CD14-positive monocyte (primary cell): ENCODE results near the gene CCDC197. TPM values are rescaled to one million over a fixed set of nuclear protein-coding genes. Genes with fewer than 3 reads are reported as not detected.

ENCODE experiments used
- DNase-seq, 3 donors: peaks; one replicate each; pipeline ENCODE4 v3.0.0-alpha.2; 2011 to 2022
- H2AFZ ChIP-seq: 2 replicates; pipeline ENCODE4 v1.6.0; 2012; ENCODE audit warnings: mild to moderate bottlenecking, low read depth, low read length, inconsistent platforms; ENCODE audit not compliant: insufficient read depth, poor library complexity, severe bottlenecking
- H3K27ac ChIP-seq, 2 donors: 1 replicate in 1 of 2; 2 replicates in 1 of 2; pipeline ENCODE4 v1.5.1; 2012 to 2013; ENCODE audit warnings: low read length in 2 of 2, control low read depth in 1 of 2, inconsistent platforms in 1 of 2, low read depth in 1 of 2, mild to moderate bottlenecking in 1 of 2
- H3K27me3 ChIP-seq, 2 donors: one replicate each; pipeline versions ENCODE4 v1.6.0 to v1.6.1; 2011 to 2013; ENCODE audit warnings: low read length in 2 of 2; ENCODE audit not compliant: control insufficient read depth in 2 of 2, insufficient read depth in 2 of 2
- H3K36me3 ChIP-seq, 2 donors: replicated peaks in 1 of 2; 1 replicate in 1 of 2; 2 replicates in 1 of 2; pipeline versions ENCODE4 v1.5.1 to v1.6.1; 2012 to 2013; ENCODE audit warnings: low read length in 2 of 2, control low read depth in 1 of 2, inconsistent platforms in 1 of 2, mild to moderate bottlenecking in 1 of 2; ENCODE audit not compliant: insufficient read depth in 2 of 2, control insufficient read depth in 1 of 2
- H3K4me1 ChIP-seq, 2 donors: 1 replicate in 1 of 2; 2 replicates in 1 of 2; pipeline versions ENCODE4 v1.5.1 to v1.6.1; 2012 to 2013; ENCODE audit warnings: low read length in 2 of 2, control low read depth in 1 of 2, inconsistent platforms in 1 of 2, mild to moderate bottlenecking in 1 of 2, moderate library complexity in 1 of 2; ENCODE audit not compliant: insufficient read depth in 2 of 2, control insufficient read depth in 1 of 2
- H3K4me2 ChIP-seq: replicated peaks from 2 replicates; pipeline ENCODE3; 2012; ENCODE audit warnings: low read length, moderate library complexity, mild to moderate bottlenecking; ENCODE audit not compliant: poor library complexity, severe bottlenecking; ENCODE audit errors: extremely low read depth
- H3K4me3 ChIP-seq, 3 experiments: fragments of 200-600 bp in 1 of 3; sonication (generic) in 1 of 3; replicated peaks in 1 of 3; 1 replicate in 2 of 3; 2 replicates in 1 of 3; pipeline ENCODE4 v1.5.1; 2011 to 2013; ENCODE audit warnings: low read length in 3 of 3, mild to moderate bottlenecking in 3 of 3, control low read depth in 2 of 3, low read depth in 2 of 3, inconsistent platforms in 1 of 3, moderate library complexity in 1 of 3
- H3K79me2 ChIP-seq: 2 replicates; pipeline ENCODE4 v1.6.0; 2012; ENCODE audit warnings: mild to moderate bottlenecking, control low read depth, inconsistent platforms, low read length, moderate library complexity; ENCODE audit not compliant: insufficient read depth
- H3K9ac ChIP-seq: 2 replicates; pipeline ENCODE4 v1.6.0; 2017; ENCODE audit warnings: low read length, mild to moderate bottlenecking; ENCODE audit not compliant: insufficient read depth, poor library complexity, severe bottlenecking
- H3K9me3 ChIP-seq, 2 donors: replicated peaks in 1 of 2; 1 replicate in 1 of 2; 2 replicates in 1 of 2; pipeline versions ENCODE4 v1.5.1 to v1.6.1; 2012 to 2013; ENCODE audit warnings: low read length in 2 of 2, control low read depth in 1 of 2; ENCODE audit not compliant: control insufficient read depth in 1 of 2, insufficient read depth in 1 of 2
- H4K20me1 ChIP-seq: 2 replicates; pipeline ENCODE4 v1.6.0; 2012; ENCODE audit warnings: mild to moderate bottlenecking, low read length, control low read depth, moderate library complexity; ENCODE audit not compliant: insufficient read depth
- H3K27ac Mint-ChIP-seq, 7 donors: one replicate each; pipeline ENCODE4 v1.8.0; 2020; ENCODE audit warnings: mild to moderate bottlenecking in 7 of 7, mixed read lengths in 7 of 7, moderate library complexity in 6 of 7, inconsistent platforms in 2 of 7
- H3K27me3 Mint-ChIP-seq, 3 donors: one replicate each; pipeline ENCODE4 v1.8.0; 2021 to 2022; ENCODE audit warnings: low read depth in 3 of 3, mild to moderate bottlenecking in 3 of 3, mixed read lengths in 3 of 3, moderate library complexity in 3 of 3, inconsistent platforms in 1 of 3
- H3K36me3 Mint-ChIP-seq, 2 donors: one replicate each; pipeline ENCODE4 v1.8.0; 2020; ENCODE audit warnings: mixed read lengths in 2 of 2, inconsistent platforms in 1 of 2, mild to moderate bottlenecking in 1 of 2
- H3K4me1 Mint-ChIP-seq: one replicate; pipeline ENCODE4 v1.8.0; 2020; ENCODE audit warnings: mild to moderate bottlenecking, mixed read lengths
- H3K4me3 Mint-ChIP-seq, 2 donors: one replicate each; pipeline ENCODE4 v1.8.0; 2020; ENCODE audit warnings: mild to moderate bottlenecking in 2 of 2, mixed read lengths in 2 of 2, moderate library complexity in 1 of 2
- H3K9me3 Mint-ChIP-seq, 7 donors: one replicate each; pipeline ENCODE4 v1.8.0; 2020 to 2022; ENCODE audit warnings: mixed read lengths in 7 of 7, mild to moderate bottlenecking in 6 of 7, moderate library complexity in 6 of 7, inconsistent platforms in 2 of 7
- CTCF ChIP-seq: fragments of 200-600 bp; IDR thresholded peaks from one replicate; pipeline ENCODE4 v1.8.0; 2022; ENCODE audit warnings: antibody characterized with exemption, mild to moderate bottlenecking
- WGBS: methylation state at CpG from one replicate; pipeline ENCODE4 v1.1.5; 2013; ENCODE audit warnings: missing lambda C conversion rate; ENCODE audit not compliant: insufficient coverage; 5-methylcytosine and 5-hydroxymethylcytosine counted together
- intact Hi-C, 2 donors: fragments of 100-400 bp; cut with micrococcal nuclease; formaldehyde crosslinking; loops; one replicate each; pipeline versions ENCODE4 v1.15.0 to v1.15.1; 2023
- polyA plus RNA-seq, 3 donors: library from polyadenylated mRNA; depleted of rRNA in 1 of 3; unstranded in 2 of 3; stranded (reverse) in 1 of 3; fragments of 300-500 nt in 2 of 3; fragments of >200 nt in 1 of 3; fragmentation: Illumina TruSeq in 2 of 3; gene quantifications; 1 replicate in 2 of 3; 2 replicates in 1 of 3; pipeline ENCODE4 v1.2.3, GENCODE V29; 2012 to 2021

CCDC197 gene
- polyA plus RNA-seq, 3 donors = not detected

- Histone ChIP-seq H3K79me2 (no peaks in the 10 kb centered on the region), H3K4me1 (peaks cover 58 to 73% of the 10 kb centered on the region in 2 donors), H3K36me3 (no peaks in the 10 kb centered on the region), H3K4me3 (peak overlapping the region in 1 of 3 experiments; percentile 29), H3K27ac (peak overlapping the region; percentile 71 to 90), H3K9me3 (no peaks in the 10 kb centered on the region), H3K27me3 (no peaks in the 10 kb centered on the region), H3K9ac (peak overlapping the region; percentile 29), H4K20me1 (no peaks in the 10 kb centered on the region), H3K4me2 (peak overlapping the region; percentile 39), H2AFZ (no peak overlapping the region)
- no peak for TF ChIP-seq CTCF
- H3K9me3 Mint-ChIP-seq = peaks cover 0 to 2% (median 0%) of the 10 kb centered on the region in 7 donors
- H3K36me3 Mint-ChIP-seq = peaks cover 5 to 17% of the 10 kb centered on the region in 2 donors
- H3K4me1 Mint-ChIP-seq = peaks cover 82% of the 10 kb centered on the region
- peaks cover 1 to 13% (median 4%) of the 10 kb centered on the region in 3 donors for H3K27me3 Mint-ChIP-seq
- peak; percentile 86 to 88 (median 88) for DNase-seq
- H3K27ac Mint-ChIP-seq = peak overlapping the region; percentile 82 to 97 (median 94)
- peak overlapping the region; percentile 51 to 77 for H3K4me3 Mint-ChIP-seq
- WGBS = 13% methylated on average over 7 of the region's 16 CpGs
- intact Hi-C loops = loop anchor here in 1 of 2 donors (10.0 kb wide), 1 partner anchor 628 kb away; the partner anchor contains the start of gene BTBD7
Observed at GRCh38 chr14:93962701-93963601, 34.1 kb upstream of the CCDC197 start.

- intact Hi-C loops = loop anchor here in 1 of 2 donors (10.0 kb wide), 1 partner anchor 629 kb away; the partner anchor contains the start of gene BTBD7
- WGBS = 96% methylated on average over 3 of the region's 4 CpGs
- no peak overlapping the region for H3K4me3 ChIP-seq
- no peak for TF ChIP-seq CTCF
- H3K36me3 ChIP-seq = no peaks in the 10 kb centered on the region
- no peak overlapping the region for H3K9ac ChIP-seq
- H3K27me3 ChIP-seq = no peaks in the 10 kb centered on the region
- H2AFZ ChIP-seq = no peak overlapping the region
- no peak overlapping the region for H3K4me2 ChIP-seq
- H4K20me1 ChIP-seq = no peaks in the 10 kb centered on the region
- H3K4me1 Mint-ChIP-seq = peaks cover 82% of the 10 kb centered on the region
- no peak overlapping the region for H3K27ac ChIP-seq
- peaks cover 0 to 2% (median 0%) of the 10 kb centered on the region in 7 donors for H3K9me3 Mint-ChIP-seq
- H3K4me1 ChIP-seq = peaks cover 58 to 73% of the 10 kb centered on the region in 2 donors
- peaks cover 1 to 16% (median 4%) of the 10 kb centered on the region in 3 donors for H3K27me3 Mint-ChIP-seq
- no peak for DNase-seq
- H3K4me3 Mint-ChIP-seq = peak overlapping the region; percentile 7 to 13
- H3K36me3 Mint-ChIP-seq = peaks cover 5 to 14% of the 10 kb centered on the region in 2 donors
- H3K27ac Mint-ChIP-seq = peak overlapping the region in 5 of 7 donors; percentile 84 to 97 (median 94)
- H3K79me2 ChIP-seq = no peaks in the 10 kb centered on the region
- H3K9me3 ChIP-seq = no peaks in the 10 kb centered on the region
Observed at GRCh38 chr14:93963692-93964091, 33.4 kb upstream of the CCDC197 start.
